Fibroblast of pulmonary artery (primary cell): ENCODE measurements around the gene SCD5.
A peak's percentile ranks its signal among the peaks of the same experiment; 100 is the strongest.

Experiments
- DNase-seq: peaks from one replicate; pipeline ENCODE4 v3.0.0-alpha.2; 2010; ENCODE audit warnings: low read depth
- H3K4me3 ChIP-seq: replicated peaks from 2 replicates; pipeline ENCODE4 v1.5.1; 2011; ENCODE audit warnings: low read depth, mild to moderate bottlenecking, control low read depth, low read length, moderate library complexity
- TF ChIP-seq, protein P1 (sequence below): IDR thresholded peaks from 2 replicates; pipeline ENCODE4 v1.5.1; 2011; ENCODE audit warnings: mild to moderate bottlenecking, control low read depth, low read length, inconsistent platforms; ENCODE audit errors: missing control alignments

Gene SCD5

DNA sequence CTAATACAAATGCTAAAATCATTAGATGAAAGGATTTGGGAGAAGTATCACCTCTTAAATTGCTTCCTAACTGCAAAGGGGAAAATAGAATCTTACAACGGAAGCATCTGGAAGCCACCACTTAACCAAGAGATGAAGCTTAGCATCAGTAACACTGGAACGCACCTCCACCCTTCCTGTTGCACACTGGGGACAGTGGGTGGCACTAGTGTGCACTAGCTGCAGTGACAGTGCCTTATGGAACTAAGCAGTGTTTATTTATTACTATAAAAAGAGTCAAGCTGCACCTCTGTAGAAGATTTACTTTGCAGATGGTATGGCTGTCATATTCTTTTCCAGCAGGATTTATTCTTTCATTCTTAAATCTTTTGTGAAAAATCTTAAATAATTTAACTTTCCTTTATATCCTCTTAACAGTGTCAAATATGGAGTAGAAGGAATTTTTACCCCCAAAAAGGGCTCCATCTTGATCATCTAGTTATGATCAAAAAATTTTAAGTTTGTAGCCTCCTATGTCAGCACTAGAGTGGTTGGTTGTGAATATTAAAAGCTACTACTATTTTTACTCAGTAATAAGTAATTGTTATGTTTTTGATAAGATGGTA lies 76.7 kb downstream of the SCD5 start:
- no peak for DNase-seq
- TF ChIP-seq, protein P1, sequence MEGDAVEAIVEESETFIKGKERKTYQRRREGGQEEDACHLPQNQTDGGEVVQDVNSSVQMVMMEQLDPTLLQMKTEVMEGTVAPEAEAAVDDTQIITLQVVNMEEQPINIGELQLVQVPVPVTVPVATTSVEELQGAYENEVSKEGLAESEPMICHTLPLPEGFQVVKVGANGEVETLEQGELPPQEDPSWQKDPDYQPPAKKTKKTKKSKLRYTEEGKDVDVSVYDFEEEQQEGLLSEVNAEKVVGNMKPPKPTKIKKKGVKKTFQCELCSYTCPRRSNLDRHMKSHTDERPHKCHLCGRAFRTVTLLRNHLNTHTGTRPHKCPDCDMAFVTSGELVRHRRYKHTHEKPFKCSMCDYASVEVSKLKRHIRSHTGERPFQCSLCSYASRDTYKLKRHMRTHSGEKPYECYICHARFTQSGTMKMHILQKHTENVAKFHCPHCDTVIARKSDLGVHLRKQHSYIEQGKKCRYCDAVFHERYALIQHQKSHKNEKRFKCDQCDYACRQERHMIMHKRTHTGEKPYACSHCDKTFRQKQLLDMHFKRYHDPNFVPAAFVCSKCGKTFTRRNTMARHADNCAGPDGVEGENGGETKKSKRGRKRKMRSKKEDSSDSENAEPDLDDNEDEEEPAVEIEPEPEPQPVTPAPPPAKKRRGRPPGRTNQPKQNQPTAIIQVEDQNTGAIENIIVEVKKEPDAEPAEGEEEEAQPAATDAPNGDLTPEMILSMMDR = peak; percentile 11
- no peak overlapping the region for H3K4me3 ChIP-seq

DNA sequence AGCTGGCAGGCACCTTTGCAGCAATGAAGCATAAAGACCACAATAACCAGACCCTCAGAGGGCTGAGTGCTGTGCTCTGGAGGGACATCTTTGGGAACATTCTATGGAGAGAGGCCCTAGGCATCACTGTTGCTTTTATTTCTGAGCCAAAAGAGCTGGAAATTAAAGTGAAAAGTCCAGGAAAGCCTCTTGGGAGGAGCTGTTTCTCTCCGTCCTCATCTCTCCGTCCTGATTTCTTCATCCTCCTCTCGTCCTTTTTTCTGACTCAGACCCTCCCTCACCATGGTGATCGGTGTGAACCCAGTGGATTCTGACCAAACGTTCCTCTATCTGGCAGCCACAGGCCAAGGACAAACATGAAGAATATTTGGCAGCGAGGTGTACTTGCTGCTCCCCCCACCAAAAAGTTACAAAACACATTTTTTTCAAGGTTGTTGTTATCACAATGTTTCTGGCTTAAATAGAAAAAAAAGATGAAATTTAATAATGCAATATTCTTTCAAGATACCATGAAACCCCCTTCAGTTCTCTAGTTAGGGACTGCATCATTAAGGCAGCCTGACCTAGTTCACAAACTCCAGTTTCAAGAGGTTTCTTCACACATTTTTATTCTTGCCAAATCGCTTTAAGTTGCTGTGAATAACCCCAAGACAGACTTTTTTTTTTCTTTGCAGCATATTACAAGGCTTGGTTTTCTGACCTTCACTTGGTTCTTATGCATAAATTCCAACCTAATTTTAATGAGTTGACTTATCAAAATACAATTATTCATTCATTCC lies 80.2 kb downstream of the SCD5 start:
- TF ChIP-seq, protein P1 = no peak
- DNase-seq = peak; percentile 71
- no peak overlapping the region for H3K4me3 ChIP-seq

DNA sequence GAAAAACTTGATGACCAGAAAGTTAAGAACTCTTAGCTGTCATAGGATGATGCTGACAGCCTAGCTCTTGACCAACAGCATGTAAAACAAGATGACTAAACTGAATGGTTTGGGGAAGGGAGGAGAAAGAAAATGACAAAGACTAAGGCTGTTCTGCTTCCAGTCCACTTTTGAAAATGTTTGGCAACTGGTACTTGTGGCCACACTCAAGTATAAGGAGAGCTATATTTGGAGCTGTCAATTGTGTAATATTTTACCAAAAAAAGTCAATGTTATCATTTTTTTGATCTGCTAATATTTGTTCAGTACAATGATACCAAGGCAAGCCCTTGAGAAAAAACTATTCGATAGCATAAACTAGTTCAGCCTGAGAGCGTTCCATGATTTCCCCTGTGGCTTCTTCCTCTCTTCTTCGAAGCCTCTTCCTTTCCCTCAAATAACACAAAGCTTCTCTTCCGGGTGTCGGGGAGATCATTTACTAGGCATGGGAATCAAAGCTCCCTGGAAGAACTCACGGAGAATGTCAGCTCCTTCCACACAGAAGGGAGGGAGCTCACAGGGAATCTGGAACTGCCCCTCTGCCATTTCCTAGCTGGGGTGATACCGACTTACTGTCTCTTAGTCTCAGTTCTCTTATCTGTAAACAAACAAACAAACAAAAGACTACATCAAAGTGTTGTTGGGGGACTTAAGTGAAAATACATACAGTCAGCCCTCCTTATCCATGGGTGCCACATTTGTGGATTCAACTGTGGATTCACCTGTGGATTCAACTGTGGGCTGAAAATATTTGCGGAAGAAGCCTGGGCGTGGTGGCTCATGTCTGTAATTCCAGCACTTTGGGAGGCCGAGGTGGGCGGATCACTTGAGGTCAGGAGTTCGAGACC lies 82.6 kb downstream of the SCD5 start:
- DNase-seq = peak; percentile 57
- TF ChIP-seq, protein P1 = no peak
- no peak overlapping the region for H3K4me3 ChIP-seq

GRCh38 chr4:82713856-82714255 lies 84.7 kb downstream of the SCD5 start:
- DNase-seq = no peak

GRCh38 chr4:82712561-82712960 lies 86.0 kb downstream of the SCD5 start:
- DNase-seq = no peak
- TF ChIP-seq, protein P1 = no peak
- H3K4me3 ChIP-seq = no peak overlapping the region

More at GRCh38 chr4:82713856-82714255, 84.7 kb downstream of the SCD5 start:
- TF ChIP-seq, protein P1 = no peak
- H3K4me3 ChIP-seq = no peak overlapping the region

GRCh38 chr4:82711158-82711785 lies 87.3 kb downstream of the SCD5 start:
- TF ChIP-seq, protein P1 = no peak
- H3K4me3 ChIP-seq = no peak overlapping the region
- DNase-seq = no peak
